HG03460 (cell line): Measurements from ENCODE around the gene EXOC3L1.
A peak's percentile ranks its signal among the peaks of the same experiment; 100 is the strongest.

Experiments
- ATAC-seq: cut with Tn5 transposase; IDR thresholded peaks from one replicate; pipeline ENCODE4 v1.9.1; 2021; ENCODE audit not compliant: unreplicated experiment

The EXOC3L1 gene

GRCh38 chr16:67199011-67199807, 9.3 kb upstream of the EXOC3L1 start, which contains the start of gene ELMO3:
Gene ELMO3, plus strand, starts transcription at chr16:67199131. Its CDS starts 196 bp downstream, at chr16:67199327.
- ATAC-seq = no peak

GRCh38 chr16:67198238-67198734, 8.3 kb upstream of the EXOC3L1 start:
- ATAC-seq = no peak

DNA sequence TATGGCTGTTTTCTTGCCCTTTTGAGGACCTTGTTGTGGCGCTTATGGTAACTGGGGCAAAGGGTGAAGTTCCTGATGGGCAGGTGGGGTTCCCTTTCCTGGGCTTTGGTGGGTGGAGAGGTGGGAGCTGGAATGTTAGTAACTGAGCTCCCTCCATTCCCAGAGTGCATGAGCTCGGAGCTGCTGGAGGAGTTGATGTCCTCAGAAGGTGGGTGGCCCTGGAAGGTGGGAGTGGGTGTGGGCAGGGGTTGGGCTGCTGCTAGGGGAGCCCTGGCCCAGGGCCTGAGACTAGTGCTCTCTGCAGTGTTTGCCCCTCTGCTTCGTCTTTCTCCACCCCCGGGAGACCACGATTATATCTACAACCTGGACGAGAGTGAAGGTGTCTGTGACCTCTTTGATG, 7.8 kb upstream of the EXOC3L1 start:
- no peak for ATAC-seq

- ATAC-seq = no peak
Observed at GRCh38 chr16:67196881-67197280, 6.9 kb upstream of the EXOC3L1 start.

GRCh38 chr16:67195676-67196075, 5.7 kb upstream of the EXOC3L1 start:
- no peak for ATAC-seq

- no peak for ATAC-seq
Observed at GRCh38 chr16:67194260-67194659, 4.3 kb upstream of the EXOC3L1 start.

GRCh38 chr16:67193536-67193935, 3.6 kb upstream of the EXOC3L1 start:
- ATAC-seq = no peak

DNA sequence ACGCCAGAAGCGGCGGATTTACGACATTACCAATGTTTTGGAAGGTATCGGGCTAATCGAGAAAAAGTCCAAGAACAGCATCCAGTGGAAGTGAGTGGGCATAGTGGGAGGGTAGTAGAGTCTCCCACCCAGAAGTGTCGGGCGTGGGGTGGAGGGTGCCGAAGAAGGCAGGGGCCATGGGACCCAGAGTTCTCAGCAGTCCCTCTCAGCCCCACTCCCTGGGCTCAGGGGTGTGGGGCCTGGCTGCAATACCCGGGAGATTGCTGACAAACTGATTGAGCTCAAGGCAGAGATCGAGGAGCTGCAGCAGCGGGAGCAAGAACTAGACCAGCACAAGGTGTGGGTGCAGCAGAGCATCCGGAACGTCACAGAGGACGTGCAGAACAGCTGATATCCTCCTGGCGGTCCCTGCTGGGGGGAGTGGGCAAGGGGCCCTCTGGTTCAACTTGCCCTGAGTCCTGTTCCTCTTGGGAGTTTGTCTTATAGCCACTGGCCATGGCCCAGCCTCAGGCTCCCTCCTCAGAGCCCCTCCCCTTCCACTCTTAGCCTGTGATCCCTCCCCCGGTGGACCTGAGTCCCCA, 2.9 kb upstream of the EXOC3L1 start:
- ATAC-seq = no peak

- ATAC-seq = peak; percentile 87
Observed at GRCh38 chr16:67191995-67192681, 2.2 kb upstream of the EXOC3L1 start, which contains the start of gene E2F4. Gene E2F4, plus strand, starts transcription at chr16:67192155. Its CDS starts 73 bp downstream, at chr16:67192228.

- no peak for ATAC-seq
Observed at GRCh38 chr16:67191411-67191994, 1.6 kb upstream of the EXOC3L1 start.

GRCh38 chr16:67190448-67191399, 788 bp upstream of the EXOC3L1 start:
- no peak for ATAC-seq

DNA sequence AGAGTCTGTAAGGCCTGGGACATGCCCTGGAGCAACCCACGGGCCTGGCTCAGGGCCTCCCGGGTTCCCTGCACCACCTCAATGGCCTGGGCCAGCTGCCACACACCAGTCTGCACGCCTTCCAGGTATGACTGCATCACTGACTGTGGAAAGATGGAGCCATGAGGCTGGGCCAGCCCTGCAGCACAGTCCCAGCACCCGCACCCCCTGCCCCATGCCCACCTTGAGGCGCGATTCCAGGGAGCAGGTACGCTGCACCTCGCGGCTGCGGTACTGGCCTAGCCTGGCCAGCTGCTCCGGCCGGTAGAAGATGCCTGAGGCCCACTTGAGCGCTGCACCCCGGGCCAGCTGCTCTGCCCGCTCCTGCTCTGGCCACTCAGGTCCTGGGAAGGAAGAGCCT, 1.1 kb downstream of the EXOC3L1 start:
- no peak for ATAC-seq

GRCh38 chr16:67188323-67188722, 1.6 kb downstream of the EXOC3L1 start:
- no peak for ATAC-seq

DNA sequence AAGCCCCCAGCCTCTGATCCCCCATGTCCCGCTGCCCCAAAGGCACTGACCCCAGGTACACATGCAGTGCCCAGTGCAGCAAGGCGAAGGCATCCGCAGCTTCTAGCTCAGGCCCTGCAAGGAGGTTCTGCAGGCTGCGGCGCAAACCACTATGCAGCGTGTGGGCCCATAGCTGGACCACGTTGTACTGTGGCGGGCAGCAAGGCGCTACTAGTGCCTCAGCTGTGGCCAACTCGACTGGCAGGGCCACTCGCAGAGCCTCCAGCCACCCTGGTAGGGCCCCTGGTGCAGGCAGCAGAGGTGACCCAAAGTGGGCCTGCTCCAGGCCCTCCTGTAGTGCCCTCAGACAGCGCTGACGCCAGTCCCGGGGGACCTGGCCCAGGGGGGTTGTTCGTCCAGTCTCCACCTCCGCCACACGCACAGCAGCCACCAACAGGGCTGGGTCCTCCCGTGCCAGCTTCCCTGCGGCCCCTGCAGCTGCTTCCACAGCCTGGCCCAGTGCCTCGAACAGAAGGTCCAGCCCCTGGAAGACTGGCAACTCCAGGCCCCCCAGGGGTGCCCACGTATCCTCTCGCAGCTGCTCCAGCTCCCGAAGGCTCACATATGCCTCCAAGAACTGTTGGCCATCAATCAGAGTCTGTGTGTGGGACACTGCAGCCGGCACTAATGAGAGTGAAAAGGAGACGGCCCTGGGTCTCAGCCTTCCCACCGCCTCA, 2.6 kb downstream of the EXOC3L1 start:
- no peak for ATAC-seq

DNA sequence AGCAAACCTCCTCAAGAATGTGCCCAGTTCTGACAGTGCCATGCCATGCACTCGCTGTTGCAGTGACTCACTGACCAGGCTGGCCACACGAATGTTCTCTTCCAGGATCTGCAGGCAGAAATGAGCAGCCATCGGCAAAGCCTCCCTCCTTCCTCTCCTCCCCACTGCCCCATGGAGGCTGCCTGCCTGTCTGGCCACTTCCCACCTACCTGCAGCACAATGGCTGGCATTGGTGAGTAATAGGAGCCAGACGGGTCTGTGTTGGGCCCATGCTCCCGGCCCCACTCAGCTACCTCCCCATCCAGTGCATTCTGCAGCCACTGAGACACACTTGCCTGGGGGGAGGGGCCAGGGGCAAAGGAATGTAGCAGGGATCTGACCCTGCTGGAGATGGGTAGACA, 3.4 kb downstream of the EXOC3L1 start:
- ATAC-seq = no peak

DNA sequence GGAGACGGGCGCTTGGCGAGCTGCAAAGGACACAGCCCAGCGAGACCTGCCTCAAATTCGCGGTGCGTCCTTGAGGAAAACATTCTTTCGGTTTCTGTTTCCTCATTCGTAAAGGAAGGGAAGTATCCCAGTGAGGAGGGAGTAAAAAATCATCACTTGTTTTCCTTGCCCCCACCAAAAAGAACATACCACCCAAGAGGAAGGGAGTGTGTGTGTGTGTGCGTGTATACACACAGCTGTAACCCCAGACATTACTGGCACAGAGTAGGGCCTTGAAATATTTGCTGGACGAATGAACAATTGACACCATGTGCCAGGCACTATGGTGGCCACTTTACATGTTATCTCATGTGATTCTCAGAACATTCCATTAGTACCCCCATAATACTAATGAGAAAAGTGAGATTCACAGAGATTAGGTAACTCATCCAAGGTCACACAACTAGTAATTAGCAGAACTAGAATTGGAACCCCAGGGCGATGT, 4.2 kb downstream of the EXOC3L1 start:
- ATAC-seq = no peak

DNA sequence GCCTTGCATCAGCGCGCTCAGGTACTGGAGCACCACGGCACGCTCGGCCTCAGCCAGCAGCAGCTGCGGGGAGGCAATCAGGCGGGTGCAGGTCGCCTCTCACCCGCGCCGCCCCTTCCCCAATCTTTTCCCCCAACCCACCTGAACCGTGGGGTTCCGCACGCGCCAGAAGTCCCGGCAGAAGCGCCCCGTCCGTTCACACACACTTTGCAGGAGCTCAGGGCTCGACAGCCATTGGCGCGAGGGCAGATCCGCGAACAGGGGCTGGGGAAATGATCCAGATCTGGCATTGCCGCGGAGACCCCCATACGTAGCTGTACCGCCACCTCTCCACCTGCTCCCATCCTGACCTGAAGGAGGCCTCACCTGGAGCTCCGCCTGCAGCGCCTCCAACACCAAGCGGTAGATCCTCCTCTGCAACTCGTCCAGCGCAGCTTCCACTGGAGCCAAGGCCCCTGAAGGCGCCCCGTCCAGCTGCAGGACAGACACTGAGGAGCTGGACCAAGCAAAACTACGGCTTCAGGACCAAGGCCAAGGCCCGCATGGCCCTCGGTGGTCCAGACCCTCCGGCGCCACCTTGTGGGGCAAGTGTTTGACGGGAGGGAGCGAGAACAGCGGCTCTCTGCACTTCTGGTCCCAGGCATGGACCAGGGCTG, 4.8 kb downstream of the EXOC3L1 start:
- ATAC-seq = no peak

DNA sequence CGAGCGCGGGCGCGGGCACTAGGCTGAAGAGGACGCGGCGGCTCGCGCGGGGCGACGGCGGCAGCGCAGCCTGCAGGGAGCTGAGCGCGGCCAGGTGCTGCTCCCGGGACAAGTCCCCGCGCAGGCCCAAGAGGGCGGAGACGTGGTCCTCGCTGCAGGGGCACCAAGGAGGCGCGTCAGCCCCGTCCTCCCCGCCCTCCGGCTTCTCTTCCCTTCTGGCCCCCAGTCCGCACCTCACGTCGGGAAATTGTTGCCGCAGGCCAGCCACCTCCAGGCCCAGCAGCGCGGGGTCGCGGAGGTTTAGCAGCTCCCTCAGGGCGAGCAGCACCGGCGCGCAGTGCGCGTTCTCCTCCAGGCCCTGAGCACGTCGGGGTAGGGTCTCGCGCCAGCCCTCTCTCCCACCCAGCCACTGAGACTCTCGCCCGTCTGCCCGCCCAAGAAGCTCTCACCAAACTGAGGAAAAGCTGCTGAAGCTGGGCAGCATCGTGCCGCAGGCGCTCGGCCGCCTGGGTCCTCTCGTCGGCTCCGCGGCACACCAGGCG, 5.4 kb downstream of the EXOC3L1 start:
- ATAC-seq = peak; percentile 3
